G401.6 (cell line): ENCODE results near the gene FNDC1.

Source experiments
- FAIRE-seq: peaks from 2 replicates; lab custom pipeline; 2012; peaks lifted over from hg19 to GRCh38; lab: Jason Lieb, UNC

FNDC1 gene

GRCh38 chr6:159309723-159310122, 140.5 kb downstream of the FNDC1 start:
- FAIRE-seq, result no peak

- no peak for FAIRE-seq
These were observed 142.4 kb downstream of the FNDC1 start for GRCh38 chr6:159311618-159312017.

DNA sequence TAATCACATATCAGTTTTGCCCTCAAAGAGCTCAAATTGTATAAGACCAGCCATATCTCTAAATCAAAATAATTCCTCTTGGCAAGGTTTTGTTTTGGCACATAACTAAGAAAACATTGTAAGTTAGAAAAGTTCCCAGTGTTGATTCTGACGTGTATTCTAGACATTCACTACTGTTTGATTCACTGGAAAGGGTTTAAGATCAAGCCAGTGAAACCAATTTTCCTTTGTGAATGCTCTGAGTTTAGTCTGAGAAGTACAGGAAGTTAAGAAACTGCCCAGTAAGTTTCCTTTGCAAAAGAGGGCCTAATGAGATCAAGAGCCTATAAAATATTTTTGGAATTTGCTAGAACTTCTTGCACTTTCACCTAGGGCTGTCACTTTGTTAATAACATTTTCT, 143.0 kb downstream of the FNDC1 start:
- no peak for FAIRE-seq

- FAIRE-seq, result no peak
These were observed 143.8 kb downstream of the FNDC1 start for GRCh38 chr6:159313018-159313417.

GRCh38 chr6:159315562-159315961, 146.4 kb downstream of the FNDC1 start:
- FAIRE-seq, result no peak

- FAIRE-seq, result no peak
These were observed 148.2 kb downstream of the FNDC1 start for GRCh38 chr6:159317430-159317829.

DNA sequence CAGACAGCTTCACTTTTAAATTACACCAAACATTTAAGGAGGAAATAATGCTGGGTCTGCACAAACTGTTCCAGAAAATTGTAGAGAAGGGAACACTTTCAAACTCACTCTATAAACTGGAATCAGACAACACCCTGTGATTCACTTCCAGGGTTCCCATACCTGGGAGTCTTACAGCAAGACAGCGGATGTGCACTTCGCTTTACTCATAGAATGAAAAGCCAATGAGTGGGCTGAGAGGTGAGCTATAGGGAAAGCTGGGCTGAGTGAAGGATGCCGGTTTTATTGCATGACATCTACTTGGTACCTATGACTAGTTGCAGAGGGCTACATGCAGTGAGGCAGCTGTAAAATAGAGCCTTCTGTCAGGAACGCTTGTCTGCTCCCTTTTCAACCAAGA, 152.1 kb downstream of the FNDC1 start:
- FAIRE-seq, result no peak
